ENCODE data around the gene SH3BGRL2. TPM values are rescaled to one million over a fixed set of nuclear protein-coding genes. Genes with fewer than 3 reads are reported as not detected.
"Not testable (repeated sequence)": the region's sequence is repeated elsewhere in the genome, so short reads cannot be mapped to it uniquely, and the experiment has no call there.

SH3BGRL2 gene
- total RNA-seq, 1 experiment from 2014 or later, result 7.1 TPM

- no peaks in the 10 kb centered on the region for H3K27me3 Mint-ChIP-seq (ENCODE audit: insufficient read depth, unreplicated experiment)
- CTCF ChIA-PET, result interaction anchor here (0.6 to 1.2 kb wide), 2 partner anchors 46 to 72 kb away, joined by 3 read pairs; no protein-coding TSS in a partner anchor
- BruUV-seq (replicated peaks), result no TSS peak
- no peaks in the 10 kb centered on the region for H3K4me1 Mint-ChIP-seq (ENCODE audit: insufficient read depth, unreplicated experiment)
- no peak for TF ChIP-seq CTCF (IDR thresholded peaks at IDR 0.05; ENCODE audit: unreplicated experiment)
- H3K36me3 Mint-ChIP-seq (ENCODE audit: insufficient read depth, unreplicated experiment), result no peaks in the 10 kb centered on the region
- POLR2A ChIA-PET, result no interaction called here
- no peaks in the 10 kb centered on the region for H3K9me3 Mint-ChIP-seq (ENCODE audit: unreplicated experiment)
- H3K27ac Mint-ChIP-seq (ENCODE audit: low read depth, unreplicated experiment), result no peak overlapping the region
- intact Hi-C loops (cut with micrococcal nuclease), result no loop called here
- DNase-seq (ENCODE audit: unreplicated experiment), result no peak
- H3K4me3 Mint-ChIP-seq (ENCODE audit: unreplicated experiment), result no peak overlapping the region
Measured at GRCh38 chr6:79614326-79615305, 16.5 kb upstream of the SH3BGRL2 start.

GRCh38 chr6:79617518-79617941 lies 13.6 kb upstream of the SH3BGRL2 start:
- no peaks in the 10 kb centered on the region for H3K9me3 Mint-ChIP-seq (ENCODE audit: unreplicated experiment)
- no peak overlapping the region for H3K27ac Mint-ChIP-seq (ENCODE audit: low read depth, unreplicated experiment)
- no peak for DNase-seq (ENCODE audit: unreplicated experiment)
- intact Hi-C loops (cut with micrococcal nuclease), result no loop called here
- no peak for TF ChIP-seq CTCF (IDR thresholded peaks at IDR 0.05; ENCODE audit: unreplicated experiment)
- H3K36me3 Mint-ChIP-seq (ENCODE audit: insufficient read depth, unreplicated experiment), result no peaks in the 10 kb centered on the region
- ChIA-PET CTCF (no interaction called here), POLR2A (interaction anchor here (1.0 kb wide), 1 partner anchor 24 kb away, joined by 4 read pairs; no protein-coding TSS in a partner anchor)
- no peak overlapping the region for H3K4me3 Mint-ChIP-seq (ENCODE audit: unreplicated experiment)
- BruUV-seq (replicated peaks), result no TSS peak
- no peaks in the 10 kb centered on the region for H3K4me1 Mint-ChIP-seq (ENCODE audit: insufficient read depth, unreplicated experiment)
- no peaks in the 10 kb centered on the region for H3K27me3 Mint-ChIP-seq (ENCODE audit: insufficient read depth, unreplicated experiment)

- POLR2A ChIA-PET, result interaction anchor here (1.0 to 1.8 kb wide), 2 partner anchors 11 to 25 kb away, joined by 4 to 10 read pairs; no protein-coding TSS in a partner anchor
- CTCF ChIA-PET, result interaction anchor here (0.7 kb wide), 1 partner anchor 40 kb away, joined by 3 read pairs; no protein-coding TSS in a partner anchor
- H3K4me1 Mint-ChIP-seq (ENCODE audit: insufficient read depth, unreplicated experiment); BruUV-seq (replicated peaks); H3K9me3 Mint-ChIP-seq (ENCODE audit: unreplicated experiment); H3K36me3 Mint-ChIP-seq (ENCODE audit: insufficient read depth, unreplicated experiment); H3K4me3 Mint-ChIP-seq (ENCODE audit: unreplicated experiment); intact Hi-C loops (cut with micrococcal nuclease); H3K27me3 Mint-ChIP-seq (ENCODE audit: insufficient read depth, unreplicated experiment); H3K27ac Mint-ChIP-seq (ENCODE audit: low read depth, unreplicated experiment); DNase-seq (ENCODE audit: unreplicated experiment): not testable (repeated sequence)
Measured at GRCh38 chr6:79618425-79618824, 12.7 kb upstream of the SH3BGRL2 start.

GRCh38 chr6:79621579-79621978 lies 9.6 kb upstream of the SH3BGRL2 start:
- ChIA-PET POLR2A (interaction anchor here (1.3 to 1.4 kb wide), 2 partner anchors 9 to 15 kb away, joined by 3 read pairs; partner anchors contain the start of gene SH3BGRL2), CTCF (interaction anchor here (0.7 kb wide), 1 partner anchor 147 kb away, joined by 3 read pairs; no protein-coding TSS in a partner anchor)
- Mint-ChIP-seq H3K36me3 (ENCODE audit: insufficient read depth, unreplicated experiment) (no peaks in the 10 kb centered on the region), H3K27me3 (ENCODE audit: insufficient read depth, unreplicated experiment) (no peaks in the 10 kb centered on the region), H3K27ac (ENCODE audit: low read depth, unreplicated experiment) (no peak overlapping the region), H3K4me3 (ENCODE audit: unreplicated experiment) (no peak overlapping the region), H3K4me1 (ENCODE audit: insufficient read depth, unreplicated experiment) (no peaks in the 10 kb centered on the region), H3K9me3 (ENCODE audit: unreplicated experiment) (no peaks in the 10 kb centered on the region)
- intact Hi-C loops (cut with micrococcal nuclease), result no loop called here
- no peak for TF ChIP-seq CTCF (IDR thresholded peaks at IDR 0.05; ENCODE audit: unreplicated experiment)
- BruUV-seq (replicated peaks), result no TSS peak
- DNase-seq (ENCODE audit: unreplicated experiment), result no peak

Measured in MCF 10A (cell line).